Tibial artery (tissue), 4 donors: Measurements from ENCODE around the gene DIO2.

Source experiments
- DNase-seq, 2 donors: peaks; one replicate each; pipeline ENCODE4 v3.0.0-alpha.2; 2019
- H3K27ac ChIP-seq, 2 donors: fragments of 200-600 bp; sonication (generic) in 1 of 2; 1 replicate in 1 of 2; 2 replicates in 1 of 2; pipeline ENCODE4 v1.5.1; 2018 to 2019; ENCODE audit warnings: mild to moderate bottlenecking in 1 of 2
- H3K27me3 ChIP-seq, 2 donors: fragments of 200-600 bp; sonication (generic) in 1 of 2; one replicate each; pipeline versions ENCODE4 v1.5.1 to v1.6.0; 2016 to 2019
- H3K36me3 ChIP-seq, 3 donors: fragments of 200-600 bp; sonication (generic) in 2 of 3; one replicate each; pipeline ENCODE4 v1.5.1; 2016 to 2019; ENCODE audit warnings: mild to moderate bottlenecking in 2 of 3
- H3K4me1 ChIP-seq, 4 donors: fragments of 200-600 bp; sonication (generic) in 2 of 4; 1 replicate in 3 of 4; 2 replicates in 1 of 4; pipeline ENCODE4 v1.5.1; 2016 to 2019
- H3K4me3 ChIP-seq, 2 donors: fragments of 200-600 bp; sonication (generic) in 1 of 2; 1 replicate in 1 of 2; 2 replicates in 1 of 2; pipeline ENCODE4 v1.5.1; 2018 to 2019; ENCODE audit warnings: mild to moderate bottlenecking in 2 of 2
- H3K9me3 ChIP-seq, 3 donors: fragments of 200-600 bp; sonication (generic) in 1 of 3; one replicate each; pipeline ENCODE4 v1.5.1; 2016 to 2019
- CTCF ChIP-seq, 2 experiments: fragments of 200-600 bp in 1 of 2; fragments of 450-650 bp in 1 of 2; IDR thresholded peaks; one replicate each; pipeline ENCODE4 v1.5.1; 2017 to 2019; ENCODE audit warnings: antibody characterized with exemption in 2 of 2, mild to moderate bottlenecking in 1 of 2, moderate library complexity in 1 of 2
- intact Hi-C: fragments of 100-400 bp; cut with DNase I; formaldehyde crosslinking; loops from one replicate; pipeline ENCODE4 v1.15.0; 2023; ENCODE audit warnings: low total_unique reads

DIO2 gene

GRCh38 chr14:80231702-80232101 is 20.4 kb upstream of the DIO2 start:
- Histone ChIP-seq H3K4me1 (no peaks in the 10 kb centered on the region), H3K9me3 (peaks cover 0 to 22% (median 4%) of the 10 kb centered on the region in 3 donors), H3K36me3 (no peaks in the 10 kb centered on the region), H3K27me3 (no peaks in the 10 kb centered on the region), H3K4me3 (no peak overlapping the region), H3K27ac (no peak overlapping the region)
- TF ChIP-seq CTCF (IDR thresholded peaks at IDR 0.05), result no peak
- intact Hi-C loops, result no loop called here
- no peak for DNase-seq

GRCh38 chr14:80223696-80224465 is 12.6 kb upstream of the DIO2 start:
- H3K36me3 ChIP-seq, result no peaks in the 10 kb centered on the region
- no peak overlapping the region for H3K4me3 ChIP-seq
- DNase-seq, result no peak
- H3K27ac ChIP-seq, result no peak overlapping the region
- intact Hi-C loops, result no loop called here
- no peaks in the 10 kb centered on the region for H3K4me1 ChIP-seq
- peaks cover 0 to 6% (median 0%) of the 10 kb centered on the region in 3 donors for H3K9me3 ChIP-seq
- H3K27me3 ChIP-seq, result no peaks in the 10 kb centered on the region
- no peak for TF ChIP-seq CTCF (IDR thresholded peaks at IDR 0.05)

- Histone ChIP-seq H3K27me3 (no peaks in the 10 kb centered on the region), H3K9me3 (no peaks in the 10 kb centered on the region), H3K36me3 (no peaks in the 10 kb centered on the region), H3K4me3 (no peak overlapping the region), H3K4me1 (peaks cover 0 to 11% (median 3%) of the 10 kb centered on the region in 4 donors), H3K27ac (no peak overlapping the region)
- TF ChIP-seq CTCF (IDR thresholded peaks at IDR 0.05), result no peak
- DNase-seq, result no peak
- intact Hi-C loops, result no loop called here
Observed at GRCh38 chr14:80216818-80217217, 5.5 kb upstream of the DIO2 start.

- no peaks in the 10 kb centered on the region for H3K36me3 ChIP-seq
- no peaks in the 10 kb centered on the region for H3K9me3 ChIP-seq
- peaks cover 0 to 15% (median 3%) of the 10 kb centered on the region in 4 donors for H3K4me1 ChIP-seq
- DNase-seq, result no peak
- H3K27ac ChIP-seq, result no peak overlapping the region
- no peak for TF ChIP-seq CTCF (IDR thresholded peaks at IDR 0.05)
- no peak overlapping the region for H3K4me3 ChIP-seq
- H3K27me3 ChIP-seq, result no peaks in the 10 kb centered on the region
- intact Hi-C loops, result no loop called here
Observed at GRCh38 chr14:80215756-80216581, 4.7 kb upstream of the DIO2 start.

GRCh38 chr14:80215081-80215480 is 3.8 kb upstream of the DIO2 start:
- no peak overlapping the region for H3K4me3 ChIP-seq
- no peaks in the 10 kb centered on the region for H3K9me3 ChIP-seq
- H3K4me1 ChIP-seq, result peaks cover 0 to 23% (median 3%) of the 10 kb centered on the region in 4 donors
- no peak for TF ChIP-seq CTCF (IDR thresholded peaks at IDR 0.05)
- DNase-seq, result no peak
- no peaks in the 10 kb centered on the region for H3K36me3 ChIP-seq
- intact Hi-C loops, result no loop called here
- no peaks in the 10 kb centered on the region for H3K27me3 ChIP-seq
- H3K27ac ChIP-seq, result peak overlapping the region in 1 of 2 donors; percentile 2
